Measurements from ENCODE around the gene STARD3.

DNA sequence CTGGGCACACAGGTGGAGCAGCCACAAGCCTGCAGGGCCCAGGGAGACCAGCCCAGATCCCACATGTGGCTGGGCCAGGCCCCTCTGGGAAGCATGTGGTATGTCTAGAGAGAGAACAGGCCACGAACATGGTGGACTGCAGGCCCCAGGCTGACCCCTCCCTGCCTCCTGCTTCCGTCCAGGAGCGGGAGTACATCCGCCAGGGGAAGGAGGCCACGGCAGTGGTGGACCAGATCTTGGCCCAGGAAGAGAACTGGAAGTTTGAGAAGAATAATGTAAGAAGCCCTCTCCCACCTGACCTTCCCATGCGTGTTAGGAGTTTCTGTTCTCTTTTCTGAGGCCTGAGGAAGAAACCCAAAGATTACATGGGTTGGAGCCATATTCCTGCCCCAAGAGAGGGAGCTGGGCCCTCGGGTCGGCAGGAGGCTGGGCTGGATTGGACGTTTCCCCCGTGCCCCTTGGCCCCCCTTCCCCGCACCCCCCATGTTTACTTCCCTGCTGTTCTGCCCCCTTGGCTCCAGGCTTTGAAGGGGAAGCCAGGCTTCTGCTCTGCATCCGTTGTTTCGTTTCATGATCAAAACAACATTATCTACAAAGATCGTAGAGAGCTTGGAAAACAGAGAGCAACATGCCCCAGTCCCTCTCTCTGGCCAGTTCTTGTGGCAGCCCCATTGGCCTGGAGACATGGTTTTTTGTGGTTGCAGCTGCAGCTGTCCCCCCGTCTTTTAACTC is 22.5 kb downstream of the STARD3 start:
- TF ChIP-seq CTBP1 (IDR thresholded peaks at IDR 0.05; ENCODE audit: borderline replicate concordance): no peak
- no peak for TF ChIP-seq ARNT (IDR thresholded peaks at IDR 0.05)
- no peak for TF ChIP-seq PKNOX1 (IDR thresholded peaks at IDR 0.05)

Measured in HEK293T (cell line).